ENCODE measurements around the gene GID4. TPM values are rescaled to one million over a fixed set of nuclear protein-coding genes. Genes with fewer than 3 reads are reported as not detected.

GID4 gene
- total RNA-seq, 1 donor from 2014 or later = 17.1 TPM

- intact Hi-C loops (cut with DNase I) = no loop called here
- no peak for DNase-seq (ENCODE audit: low spot score)
- no peak for ATAC-seq
Observed at GRCh38 chr17:18111330-18111971, 72.2 kb downstream of the GID4 start.

- DNase-seq (ENCODE audit: low spot score) (no peak), ATAC-seq (no peak)
- intact Hi-C loops (cut with DNase I) = no loop called here
Observed at GRCh38 chr17:18115517-18115916, 76.3 kb downstream of the GID4 start.

GRCh38 chr17:18116078-18116477 lies 76.9 kb downstream of the GID4 start:
- ATAC-seq (no peak), DNase-seq (ENCODE audit: low spot score) (no peak)
- intact Hi-C loops (cut with DNase I) = no loop called here

- no peak for DNase-seq (ENCODE audit: low spot score)
- no peak for ATAC-seq
Observed at GRCh38 chr17:18117533-18117932, 78.3 kb downstream of the GID4 start.

More at GRCh38 chr17:18117533-18117932, 78.3 kb downstream of the GID4 start:
- intact Hi-C loops (cut with DNase I) = no loop called here

Other genes starting within 250 kb of the GID4 start
- 257 TPM for gene SREBF1, start 202.4 kb upstream of the GID4 start, total RNA-seq
- gene TOM1L2, start 67.0 kb upstream of the GID4 start, total RNA-seq = 144 TPM
- 5.8 TPM for gene DRC3, start 66.5 kb upstream of the GID4 start, total RNA-seq
- 22.8 TPM for gene ATPAF2, start 240 bp upstream of the GID4 start, total RNA-seq
- 29.8 TPM for gene DRG2, start 48.5 kb downstream of the GID4 start, total RNA-seq
- gene MYO15A, start 69.3 kb downstream of the GID4 start, total RNA-seq = 4.4 TPM
- gene ALKBH5, start 144.4 kb downstream of the GID4 start, total RNA-seq = 96.3 TPM
- gene LLGL1, start 186.2 kb downstream of the GID4 start, total RNA-seq = 21.4 TPM
- gene FLII, start 219.3 kb downstream of the GID4 start, total RNA-seq = 244 TPM
- gene MIEF2, start 221.3 kb downstream of the GID4 start, total RNA-seq = 15.5 TPM